ENCODE measurements around the gene PSMB8.
"Not testable (repeated sequence)": the region's sequence is repeated elsewhere in the genome, so short reads cannot be mapped to it uniquely, and the experiment has no call there.

The PSMB8 gene

GRCh38 chr6:32843979-32844838, at the start of gene PSMB8:
PSMB8 (minus strand) TSS chr6:32844047; CDS start chr6:32843996, 51 bp downstream.
- peak; percentile 97 for DNase-seq

DNA sequence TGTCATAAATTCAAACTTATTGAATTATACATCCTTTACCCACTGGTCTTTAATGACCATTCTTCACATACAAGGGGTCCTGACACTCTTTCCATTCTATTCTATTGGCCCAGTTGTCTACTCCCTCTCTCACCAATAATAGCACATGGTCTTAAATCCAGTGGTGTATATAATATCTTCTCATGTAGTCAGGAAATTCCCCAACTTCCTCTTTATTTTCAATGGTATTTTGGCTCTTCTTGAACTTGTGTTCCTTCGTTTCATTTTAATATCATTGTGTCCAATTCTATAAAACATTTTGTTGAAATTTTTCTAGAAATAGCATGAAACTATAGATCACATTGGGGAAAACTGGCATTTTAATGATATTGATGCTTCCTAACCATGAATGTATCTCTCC, 47.0 kb upstream of the PSMB8 start:
- DNase-seq = no peak

GRCh38 chr6:32889533-32889932, 45.7 kb upstream of the PSMB8 start:
- no peak for DNase-seq

DNA sequence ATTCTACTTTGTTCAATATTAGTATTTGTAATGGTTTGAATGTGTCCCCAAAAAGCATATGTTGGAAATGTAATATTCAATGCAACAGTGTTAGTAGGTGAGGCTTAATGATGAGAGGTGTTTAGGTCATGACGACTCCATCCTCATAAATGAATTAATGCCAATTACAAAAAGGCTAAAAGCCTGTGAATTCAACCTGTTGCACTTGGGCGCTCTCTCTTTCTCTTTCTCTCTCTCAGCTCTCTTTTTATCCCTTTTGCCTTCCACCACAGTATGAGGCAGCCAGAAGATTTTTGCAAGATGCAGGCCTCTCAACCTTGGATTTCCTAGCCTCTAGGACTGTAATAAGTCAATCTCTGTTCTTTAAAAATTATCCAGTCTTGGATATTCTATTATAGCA, 44.7 kb upstream of the PSMB8 start:
- no peak for DNase-seq

DNA sequence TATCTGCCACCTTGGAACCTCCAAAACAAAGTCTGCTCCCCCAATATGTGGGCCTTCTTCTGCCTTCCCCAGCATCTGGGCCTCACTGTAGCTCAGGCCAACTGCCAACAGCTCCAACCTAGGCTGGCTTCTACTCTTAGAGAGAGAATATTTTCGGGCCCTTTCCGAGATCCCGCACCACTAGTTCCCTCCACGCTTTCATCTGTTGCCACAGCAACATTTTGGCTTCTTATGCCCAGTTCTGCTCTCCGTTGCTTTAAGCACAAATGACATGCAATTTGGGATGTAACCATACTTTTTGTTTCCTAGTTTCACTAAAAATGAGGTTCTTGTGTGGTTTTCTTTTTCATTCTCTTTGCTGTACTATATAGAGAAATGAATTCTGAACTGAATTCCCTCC, 43.8 kb upstream of the PSMB8 start:
- no peak for DNase-seq

- peak; percentile 37 for DNase-seq
These were observed 43.0 kb upstream of the PSMB8 start for GRCh38 chr6:32886681-32887383.

GRCh38 chr6:32885698-32886286, 41.9 kb upstream of the PSMB8 start:
- DNase-seq = peak; percentile 87

- no peak for DNase-seq
These were observed 39.9 kb upstream of the PSMB8 start for GRCh38 chr6:32883789-32884188.

GRCh38 chr6:32882879-32883250, 39.0 kb upstream of the PSMB8 start:
- no peak for DNase-seq

DNA sequence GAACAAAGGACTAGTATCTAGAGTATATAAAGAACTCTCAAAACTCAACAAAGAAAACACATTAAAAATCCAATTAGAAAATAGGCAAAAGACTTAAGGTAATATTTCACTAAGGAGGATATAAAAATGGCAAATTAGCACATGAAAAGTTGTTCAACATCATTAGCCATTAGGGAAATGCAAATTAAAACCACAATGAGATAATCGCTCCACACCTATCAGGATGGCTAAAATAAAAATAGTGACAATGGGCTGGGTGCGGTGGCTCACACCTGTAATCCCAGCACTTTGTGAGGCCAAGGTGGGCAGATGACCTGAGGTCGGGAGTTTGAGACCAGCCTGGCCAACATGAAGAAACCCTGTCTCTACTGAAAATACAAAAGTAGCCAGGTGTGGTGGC, 37.1 kb upstream of the PSMB8 start:
- DNase-seq = not testable (repeated sequence)

GRCh38 chr6:32879691-32880090, 35.8 kb upstream of the PSMB8 start:
- peak; percentile 18 for DNase-seq

- DNase-seq = no peak
These were observed 32.8 kb upstream of the PSMB8 start for GRCh38 chr6:32876603-32877002.

DNA sequence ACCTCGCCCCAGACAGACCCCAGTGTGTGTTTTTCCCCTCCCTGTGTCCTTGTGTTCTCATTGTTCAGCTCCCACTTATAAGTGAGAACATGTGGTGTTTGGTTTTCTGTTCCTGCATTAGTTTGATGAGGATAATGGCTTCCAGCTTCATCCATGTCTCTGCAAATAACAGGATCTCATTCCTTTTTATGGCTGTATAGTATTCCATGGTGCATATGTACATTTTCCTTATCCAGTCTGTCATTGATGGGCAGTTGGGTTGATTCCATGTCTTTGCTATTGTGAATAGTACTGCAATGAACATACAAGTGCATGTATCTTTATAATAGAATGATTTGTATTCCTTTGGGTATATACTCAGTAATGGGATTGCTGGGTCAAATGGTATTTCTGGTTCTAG, 30.1 kb upstream of the PSMB8 start:
- DNase-seq = not testable (repeated sequence)

DNA sequence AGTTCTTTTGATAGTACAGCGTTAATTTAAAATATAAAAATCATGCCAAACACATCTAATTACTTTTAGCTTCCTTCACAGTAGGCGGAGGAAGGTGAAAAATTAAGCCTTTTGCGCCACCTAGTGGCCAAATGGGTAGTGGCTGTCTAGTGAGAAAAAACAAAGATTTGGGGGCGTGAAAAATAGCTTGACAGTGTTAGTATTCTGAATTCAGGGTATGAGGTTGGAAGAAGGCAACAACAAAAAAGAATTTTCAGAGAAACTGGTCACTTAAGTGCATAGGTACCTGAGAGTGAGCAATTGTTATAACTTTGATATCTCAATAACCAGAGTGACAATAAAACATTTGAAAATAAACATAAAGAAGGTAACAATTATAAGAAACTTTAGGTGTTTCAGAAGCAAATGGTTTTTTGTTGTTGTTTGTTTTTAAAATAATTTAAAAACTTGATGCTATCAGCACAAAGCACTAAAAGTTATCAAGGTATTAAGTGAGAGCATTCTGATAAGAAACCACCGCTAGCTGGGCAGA, 24.5 kb upstream of the PSMB8 start:
- peak; percentile 95 for DNase-seq

DNA sequence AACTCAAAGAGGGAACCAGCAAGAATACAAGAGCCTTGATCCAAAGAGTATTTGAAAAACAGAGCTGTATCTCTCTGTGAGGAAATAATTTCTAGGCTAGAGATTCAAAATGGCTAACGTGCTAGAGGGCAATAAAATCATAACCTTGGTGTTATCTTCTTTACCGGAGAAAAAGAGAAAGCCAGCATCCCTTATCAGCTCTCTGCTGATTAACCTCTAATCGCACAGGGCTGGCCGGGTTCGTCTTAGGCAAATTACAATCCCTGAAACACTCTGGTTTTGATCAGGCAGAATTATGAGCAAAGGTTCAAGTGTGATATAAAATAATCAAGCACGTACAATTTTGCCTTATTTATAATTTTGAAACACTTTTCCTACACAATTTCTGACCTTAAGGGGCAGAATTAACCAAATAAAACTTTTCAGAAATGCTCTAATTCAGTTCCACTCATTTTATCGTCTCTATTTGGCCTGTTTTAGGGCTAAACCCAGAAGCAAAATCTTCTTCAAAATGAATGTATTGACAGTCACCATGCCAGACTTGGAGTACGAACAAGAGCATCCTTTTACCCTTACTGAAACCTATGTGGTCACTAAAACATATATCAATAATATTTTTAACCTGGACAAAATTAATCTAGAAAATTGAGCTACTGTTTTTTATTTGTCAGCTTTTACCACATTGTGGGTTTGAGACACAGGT, 23.9 kb upstream of the PSMB8 start:
- no peak for DNase-seq

DNA sequence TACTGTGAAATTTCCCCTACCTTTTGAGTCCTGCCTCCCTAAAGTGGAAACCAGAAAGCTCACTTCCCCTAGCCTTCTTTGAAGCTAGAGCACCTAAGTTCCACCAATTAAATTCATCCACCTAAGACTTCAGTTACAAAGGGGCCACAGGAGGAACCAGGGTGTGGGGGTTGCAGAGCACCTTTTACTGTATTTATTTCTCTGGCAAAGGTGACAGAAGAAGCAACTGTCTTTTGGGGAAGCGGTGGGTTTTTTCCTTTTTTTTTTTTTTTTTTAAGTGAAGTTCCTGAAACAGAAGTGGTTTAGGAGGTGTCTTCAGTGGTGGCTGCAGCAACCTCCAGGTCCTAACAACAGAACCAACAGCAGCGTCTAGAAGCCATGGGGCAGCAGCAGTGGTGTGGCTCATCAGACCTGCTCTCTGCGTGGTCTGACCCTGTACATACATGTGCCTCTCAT, 23.2 kb upstream of the PSMB8 start:
- DNase-seq = no peak

DNA sequence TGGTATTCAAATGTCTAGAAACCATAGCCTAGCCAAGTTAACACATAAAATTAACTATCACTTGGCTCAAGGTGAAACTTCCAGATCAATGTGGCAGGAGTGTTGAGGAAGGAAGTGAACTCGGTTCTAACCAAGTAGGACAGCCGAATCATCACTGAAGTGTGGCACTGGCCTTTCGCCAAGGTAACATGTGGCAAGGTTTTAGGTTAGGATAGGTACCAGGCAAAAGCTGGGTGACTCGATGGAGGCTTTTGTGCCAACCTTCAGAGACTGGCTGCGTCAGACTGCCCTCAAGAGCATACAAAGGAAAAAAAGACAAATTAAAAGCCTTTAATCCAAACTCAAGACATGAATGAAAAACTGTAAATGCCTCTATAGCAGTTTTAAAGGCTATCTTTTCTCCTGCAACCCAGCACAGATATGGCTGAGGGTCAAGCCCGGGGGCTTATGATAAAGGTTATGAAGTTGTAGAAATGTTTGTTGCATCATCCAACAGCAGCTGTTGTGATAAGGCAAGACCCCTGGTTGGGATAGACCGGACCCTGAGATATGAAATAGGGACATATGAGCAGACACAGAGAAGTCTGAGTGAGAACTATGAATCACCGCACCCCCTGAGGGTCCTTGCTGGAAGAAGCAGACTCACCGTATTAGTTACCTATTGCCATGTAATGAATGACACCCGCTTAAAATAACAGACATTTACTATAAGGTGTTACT, 22.0 kb upstream of the PSMB8 start:
- no peak for DNase-seq

- no peak for DNase-seq
These were observed 18.9 kb upstream of the PSMB8 start for GRCh38 chr6:32862725-32863124.

DNA sequence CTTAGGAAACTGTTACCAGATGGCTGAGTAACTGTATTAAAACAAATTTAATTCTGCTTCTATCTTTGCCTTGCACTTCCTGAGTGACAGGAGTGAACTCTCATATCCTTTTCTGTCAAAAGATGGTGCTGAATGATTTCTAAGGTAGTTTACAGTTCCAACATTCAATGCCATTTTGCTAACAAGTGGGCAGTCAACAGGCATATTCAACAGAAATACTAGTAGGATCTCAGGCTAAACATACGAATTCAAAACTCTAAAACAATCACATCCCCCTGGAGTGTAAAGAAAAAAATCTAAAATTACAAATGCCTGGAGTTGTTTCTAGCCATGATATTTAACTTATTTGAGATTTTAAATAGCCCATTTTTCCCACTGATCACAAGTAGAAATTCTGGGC, 16.8 kb upstream of the PSMB8 start:
- no peak for DNase-seq

- DNase-seq = no peak
These were observed 14.3 kb upstream of the PSMB8 start for GRCh38 chr6:32858194-32858593.

DNA sequence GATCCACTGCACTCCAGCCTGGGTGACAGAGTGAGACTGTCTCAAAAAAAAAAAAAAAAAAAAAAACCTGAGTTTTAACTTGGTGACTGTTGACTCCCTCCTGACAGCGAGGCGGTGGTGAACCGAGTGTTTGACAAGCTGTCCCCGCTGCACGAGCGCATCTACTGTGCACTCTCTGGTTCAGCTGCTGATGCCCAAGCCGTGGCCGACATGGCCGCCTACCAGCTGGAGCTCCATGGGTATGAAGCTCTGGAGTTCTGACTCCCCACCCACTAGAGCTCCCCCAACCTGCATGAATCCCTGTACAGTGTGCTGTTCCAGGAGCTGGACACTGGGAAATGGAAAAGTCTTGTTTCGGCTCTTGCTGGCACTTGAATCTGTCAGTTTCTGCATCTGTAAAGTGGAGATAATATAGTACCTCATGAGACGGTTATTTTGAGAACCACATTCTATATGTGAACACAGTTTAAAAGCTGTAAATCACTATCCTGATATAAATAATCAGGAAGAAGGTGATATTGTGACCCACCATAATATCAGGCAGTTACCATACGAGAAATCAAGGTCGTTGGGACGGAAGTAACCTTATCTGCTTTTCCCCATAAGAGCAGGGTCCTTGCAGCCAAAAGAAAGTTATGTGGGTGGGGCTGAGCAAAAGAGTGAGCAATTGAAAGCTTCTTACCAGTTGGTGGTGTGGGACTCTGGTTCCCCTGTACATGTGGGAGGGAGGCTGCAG, 13.5 kb upstream of the PSMB8 start:
- no peak for DNase-seq

Measured in eye (tissue), 1 donor.